GM21723 (cell line): ENCODE results near the gene SLC13A5.

Experiments
- ATAC-seq: cut with Tn5 transposase; IDR thresholded peaks from one replicate; pipeline ENCODE4 v1.9.1; 2021; ENCODE audit warnings: mild to moderate bottlenecking, moderate library complexity; ENCODE audit not compliant: unreplicated experiment

The SLC13A5 gene

DNA sequence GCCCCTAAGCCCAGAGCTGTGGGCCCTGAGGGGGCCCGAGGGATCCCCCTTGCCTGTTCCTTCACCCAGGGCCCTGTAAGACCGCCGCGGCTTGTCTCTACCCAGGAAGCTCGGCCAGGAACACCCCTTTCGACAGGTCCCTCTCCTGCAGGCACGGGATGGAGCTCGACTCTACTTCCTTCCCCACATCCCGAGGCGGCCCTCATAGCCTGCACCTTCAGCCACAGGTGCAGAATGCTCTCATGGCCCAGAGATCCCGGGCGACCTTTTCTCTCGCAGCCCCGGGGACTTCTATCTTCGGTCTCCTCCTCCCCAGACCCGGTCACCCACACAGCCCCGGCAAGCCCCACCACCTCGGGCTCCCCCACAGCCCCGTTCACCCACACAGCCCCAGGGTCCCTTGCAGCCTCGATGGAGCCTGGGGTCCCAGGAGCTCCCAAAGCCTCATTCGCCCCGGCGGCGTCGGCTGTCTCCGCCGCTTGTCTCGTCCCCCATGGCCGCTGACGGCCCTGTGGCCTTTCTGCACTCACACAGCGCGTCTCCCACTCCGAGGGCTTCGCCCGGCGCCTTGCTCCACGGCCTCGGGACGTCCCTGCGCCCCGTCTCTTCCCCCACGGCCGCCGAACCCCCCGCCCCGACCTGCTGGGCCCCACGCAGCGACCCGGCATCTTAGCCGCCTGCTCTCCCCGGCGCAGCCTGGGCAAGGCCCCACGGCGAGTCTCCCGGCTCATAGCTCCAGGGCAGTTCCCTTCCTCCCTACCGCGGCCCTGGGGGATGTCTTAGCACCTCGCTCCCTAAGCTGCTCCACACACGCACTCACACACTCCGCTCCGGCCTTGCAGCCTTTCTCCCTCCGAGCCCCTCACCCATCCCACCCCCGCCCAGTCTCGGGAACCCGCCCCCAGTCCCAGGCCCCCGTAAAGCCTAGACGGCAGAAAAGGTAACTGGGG lies 73.3 kb downstream of the SLC13A5 start:
- ATAC-seq, result peak; percentile 18

DNA sequence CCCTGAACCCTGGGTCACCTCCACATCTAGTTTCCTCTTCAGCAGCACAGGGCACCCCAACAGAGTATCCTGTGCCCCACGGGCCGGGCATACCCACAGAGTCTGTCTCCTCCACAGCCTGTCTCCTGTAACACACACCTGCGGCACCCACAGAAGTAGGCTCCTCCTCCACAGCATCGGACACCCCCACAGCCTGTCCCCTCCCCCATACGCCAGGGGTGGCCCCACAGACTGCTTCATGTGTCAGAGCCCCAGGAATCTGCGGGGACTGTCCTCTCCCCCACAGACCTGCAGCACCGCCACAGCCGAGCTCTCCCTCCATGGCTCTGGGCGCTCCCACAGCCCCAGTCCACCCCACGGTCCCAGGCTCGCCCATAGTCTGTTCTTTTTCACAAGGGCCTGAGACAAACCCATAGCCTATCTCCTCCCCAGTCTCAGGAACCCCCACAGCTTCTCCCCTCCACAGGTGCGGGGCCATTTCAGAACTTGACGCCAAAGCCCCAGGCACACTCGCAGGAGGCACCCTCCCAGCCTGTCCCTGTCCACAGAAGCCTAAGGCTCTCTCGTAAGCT lies 74.1 kb downstream of the SLC13A5 start:
- no peak for ATAC-seq

DNA sequence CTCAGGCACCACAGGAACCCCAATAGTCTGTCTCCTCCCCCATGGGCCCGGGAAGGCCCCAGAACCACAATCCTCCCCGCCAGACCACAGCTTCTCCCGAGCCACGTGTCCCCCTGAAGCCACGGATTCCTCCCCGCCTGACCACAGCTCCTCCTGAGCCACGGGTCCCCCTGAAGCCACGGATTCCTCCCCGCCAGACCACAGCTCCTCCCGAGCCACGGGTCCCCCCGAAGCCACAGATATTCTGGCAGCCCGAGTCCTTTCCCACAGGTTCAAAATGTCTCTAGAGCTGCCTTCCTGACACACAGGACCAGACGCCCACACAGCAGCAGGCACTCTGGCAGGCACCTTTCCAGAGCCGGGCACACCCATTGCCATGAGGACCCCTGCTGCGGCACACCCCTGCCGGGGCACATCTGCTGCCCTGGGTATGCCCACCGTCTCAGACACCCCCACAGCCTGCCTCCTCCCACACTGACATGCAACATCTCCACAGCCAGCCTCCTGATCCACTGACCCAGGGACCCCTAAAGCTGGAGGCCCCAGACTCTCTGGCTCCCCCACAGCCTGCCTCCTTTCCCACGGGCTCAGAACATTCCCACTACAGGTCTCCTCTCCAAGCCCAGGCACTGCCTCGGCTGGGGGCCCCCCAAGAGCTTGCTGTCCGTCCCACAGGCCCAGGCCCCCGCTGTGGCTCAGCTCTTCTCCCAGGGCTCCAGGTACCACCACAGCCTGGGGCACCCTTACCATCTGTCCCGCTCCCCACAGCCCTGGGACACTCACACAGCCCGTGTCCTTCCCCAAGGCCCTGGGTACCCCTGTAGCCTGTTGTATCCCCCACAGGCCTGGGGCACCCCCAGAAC lies 74.9 kb downstream of the SLC13A5 start:
- no peak for ATAC-seq

DNA sequence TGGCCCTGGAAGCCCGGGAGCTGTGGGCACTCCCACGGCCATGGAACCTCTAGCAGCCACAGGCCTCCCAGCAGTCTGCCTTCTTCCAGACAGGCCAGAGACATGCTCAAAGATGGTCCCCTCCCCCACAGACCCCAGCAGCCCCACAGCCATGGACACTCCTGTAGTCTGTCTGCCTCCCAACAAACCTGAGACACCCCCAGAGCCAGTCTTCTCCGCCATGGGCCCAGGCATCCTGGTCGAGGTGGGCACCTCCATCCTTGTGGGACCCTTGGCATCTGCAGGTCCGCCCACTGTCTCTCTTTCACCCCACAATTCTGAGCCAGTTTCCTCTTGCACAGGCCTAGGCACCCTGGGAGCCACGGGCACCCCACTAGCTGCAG lies 75.7 kb downstream of the SLC13A5 start:
- no peak for ATAC-seq

DNA sequence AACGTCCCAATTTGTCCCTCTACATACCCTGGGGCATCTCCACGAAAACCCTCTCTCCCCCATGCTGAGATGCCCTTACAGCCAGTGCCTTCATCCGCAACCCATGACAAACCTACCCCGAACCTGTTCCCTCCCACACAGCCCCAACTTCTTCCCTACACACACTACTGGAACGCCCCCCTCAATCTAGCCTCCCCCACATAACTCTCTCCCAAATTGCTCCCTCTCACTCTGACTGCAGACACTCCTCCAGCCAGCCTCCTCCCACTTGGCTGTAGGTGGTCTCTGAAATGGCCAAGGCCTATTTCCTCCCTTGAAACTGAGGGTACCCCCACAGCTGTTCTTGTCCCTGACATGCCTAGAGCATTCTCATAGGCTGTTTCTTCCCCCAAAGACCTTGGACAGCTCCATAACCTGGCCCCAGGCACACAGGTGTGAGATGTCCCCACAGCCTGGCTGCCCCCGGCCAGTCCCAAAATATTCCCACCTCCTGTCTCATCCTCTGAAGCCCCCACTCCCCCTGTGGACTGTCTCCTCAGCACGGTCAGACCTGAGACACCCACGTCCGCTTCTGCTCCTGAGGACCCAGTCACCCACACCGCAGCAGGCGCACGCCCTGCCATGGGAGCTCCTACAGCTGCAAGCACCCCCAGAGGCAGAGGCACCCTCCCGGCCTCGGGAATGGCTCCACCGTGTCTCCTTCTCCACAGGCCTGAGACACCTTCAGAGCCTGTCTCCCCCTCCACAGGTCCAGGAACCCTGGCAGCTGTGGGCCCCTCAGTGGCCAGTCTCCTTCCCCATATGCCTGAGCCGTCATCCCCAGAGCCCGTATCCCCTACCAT lies 76.3 kb downstream of the SLC13A5 start:
- no peak for ATAC-seq

DNA sequence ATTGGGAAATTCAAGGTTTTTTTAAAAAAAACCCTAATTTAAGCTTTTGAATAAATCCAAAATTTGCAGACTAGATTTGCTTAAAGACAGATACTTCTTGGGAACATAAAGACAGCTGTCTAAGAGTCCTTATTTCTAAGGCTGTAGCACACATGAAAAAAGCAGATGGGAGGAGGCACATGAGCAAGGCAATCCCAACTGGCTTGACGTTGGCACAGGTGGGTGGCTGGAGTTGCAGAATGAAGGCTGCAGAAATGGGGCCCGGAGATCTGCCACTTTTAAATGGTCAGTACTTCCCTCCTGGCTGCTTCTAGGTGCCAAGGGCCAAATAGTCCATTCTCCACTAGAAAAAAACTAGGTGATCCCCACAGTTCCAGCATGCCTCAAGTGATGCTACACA lies 77.1 kb downstream of the SLC13A5 start:
- no peak for ATAC-seq
